H1 (cell line): ENCODE results near the gene RPS3A.

Experiments used
- ASH2L ChIP-seq: fragments of 200-600, 300-600 bp; sonication (generic); IDR thresholded peaks from one replicate; pipeline ENCODE4 v1.7.1; 2017; ENCODE audit warnings: low read length
- CHD2 ChIP-seq: IDR thresholded peaks from 2 replicates; pipeline ENCODE4 v1.6.1; 2012; ENCODE audit warnings: low read length, improper control_type of control experiment
- EP300 ChIP-seq, 2 experiments: IDR thresholded peaks; 1 replicate in 1 of 2; 2 replicates in 1 of 2; pipeline ENCODE4 v1.6.1; 2011 to 2012; ENCODE audit warnings: low read depth in 2 of 2, low read length in 2 of 2, mild to moderate bottlenecking in 2 of 2, borderline replicate concordance in 1 of 2, inconsistent platforms in 1 of 2, moderate library complexity in 1 of 2
- MAFK ChIP-seq: IDR thresholded peaks from 2 replicates; pipeline ENCODE4 v1.6.1; 2012; ENCODE audit warnings: low read depth, mild to moderate bottlenecking, improper control_type of control experiment, low read length
- POLR2A ChIP-seq, 2 experiments: IDR thresholded peaks; 1 replicate in 1 of 2; 2 replicates in 1 of 2; pipeline ENCODE4 v1.6.1; 2011; ENCODE audit warnings: low read depth in 2 of 2, low read length in 2 of 2, mild to moderate bottlenecking in 2 of 2; ENCODE audit errors: control extremely low read depth in 1 of 2
- POLR2AphosphoS5 ChIP-seq: IDR thresholded peaks from 2 replicates; pipeline ENCODE4 v1.6.1; 2011; ENCODE audit warnings: low read depth, low read length
- RAD21 ChIP-seq, 2 experiments: IDR thresholded peaks in 1 of 2; conservative IDR thresholded peaks in 1 of 2; 2 replicates each; pipeline ENCODE4 v1.6.1; 2011; ENCODE audit warnings: low read depth in 2 of 2, low read length in 2 of 2, improper control_type of control experiment in 1 of 2, inconsistent platforms in 1 of 2, mild to moderate bottlenecking in 1 of 2, moderate library complexity in 1 of 2
- RBBP5 ChIP-seq: IDR thresholded peaks from 2 replicates; pipeline ENCODE4 v1.7.1; 2012; ENCODE audit warnings: low read depth, mild to moderate bottlenecking, inconsistent platforms, low read length, moderate library complexity, borderline replicate concordance
- SUZ12 ChIP-seq: fragments of 200-600 bp; sonication (generic); IDR thresholded peaks from 2 replicates; pipeline ENCODE4 v1.6.1; 2012; ENCODE audit warnings: mild to moderate bottlenecking, inconsistent platforms, low read length, moderate library complexity, mixed read lengths
- TBP ChIP-seq: IDR thresholded peaks from 2 replicates; pipeline ENCODE4 v1.6.1; 2011; ENCODE audit warnings: low read depth, low read length, improper control_type of control experiment
- YY1 ChIP-seq: IDR thresholded peaks from 2 replicates; pipeline ENCODE4 v1.6.1; 2011; ENCODE audit warnings: low read depth, mild to moderate bottlenecking, low read length
- TF ChIP-seq, protein P1 (sequence below), 3 experiments: IDR thresholded peaks; 1 replicate in 2 of 3; 2 replicates in 1 of 3; pipeline versions ENCODE4 v1.5.1 to v1.6.1; 2011; ENCODE audit warnings: low read length in 3 of 3, mild to moderate bottlenecking in 3 of 3, inconsistent platforms in 2 of 3, low read depth in 1 of 3, moderate library complexity in 1 of 3; ENCODE audit not compliant: insufficient read depth in 1 of 3; ENCODE audit errors: control extremely low read depth in 1 of 3
- TF ChIP-seq, protein P2 (sequence below): IDR thresholded peaks from 2 replicates; pipeline ENCODE4 v1.6.1; 2012; ENCODE audit warnings: inconsistent platforms

DNA sequence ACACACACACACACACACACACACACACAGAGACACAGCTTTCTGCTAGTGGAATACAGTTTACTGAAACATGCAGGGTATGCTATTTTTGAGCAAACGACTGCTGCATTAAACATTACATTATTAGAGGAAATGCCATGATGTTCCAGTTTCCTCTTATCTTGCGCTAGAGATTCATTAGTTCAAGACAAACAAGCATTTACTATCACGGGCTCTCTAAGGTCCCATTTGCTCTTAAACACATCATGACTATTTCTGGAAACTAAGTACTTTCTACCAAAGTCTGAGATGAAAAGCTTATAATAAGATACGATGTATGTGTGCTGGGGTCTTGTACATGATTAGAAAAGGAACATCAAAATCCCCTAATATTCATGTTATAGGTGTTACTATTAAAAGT, 48.8 kb downstream of the RPS3A start:
- TF ChIP-seq RAD21 (IDR thresholded peaks at IDR 0.05 in 1 of 2, conservative IDR thresholded peaks at IDR 0.05 in 1 of 2; ENCODE audit: low read depth in 2 of 2, low read length in 2 of 2) (no peak), TBP (no peak), RBBP5 (no peak), MAFK (no peak), YY1 (no peak), POLR2AphosphoS5 (no peak), SUZ12 (no peak), CHD2 (no peak), ASH2L (no peak), EP300 (IDR thresholded peaks at IDR 0.05; ENCODE audit: borderline replicate concordance in 1 of 2, low read depth in 2 of 2, low read length in 2 of 2) (no peak), POLR2A (IDR thresholded peaks at IDR 0.05; ENCODE audit: control extremely low read depth in 1 of 2, low read depth in 2 of 2, low read length in 2 of 2) (no peak)
- TF ChIP-seq, protein P1, sequence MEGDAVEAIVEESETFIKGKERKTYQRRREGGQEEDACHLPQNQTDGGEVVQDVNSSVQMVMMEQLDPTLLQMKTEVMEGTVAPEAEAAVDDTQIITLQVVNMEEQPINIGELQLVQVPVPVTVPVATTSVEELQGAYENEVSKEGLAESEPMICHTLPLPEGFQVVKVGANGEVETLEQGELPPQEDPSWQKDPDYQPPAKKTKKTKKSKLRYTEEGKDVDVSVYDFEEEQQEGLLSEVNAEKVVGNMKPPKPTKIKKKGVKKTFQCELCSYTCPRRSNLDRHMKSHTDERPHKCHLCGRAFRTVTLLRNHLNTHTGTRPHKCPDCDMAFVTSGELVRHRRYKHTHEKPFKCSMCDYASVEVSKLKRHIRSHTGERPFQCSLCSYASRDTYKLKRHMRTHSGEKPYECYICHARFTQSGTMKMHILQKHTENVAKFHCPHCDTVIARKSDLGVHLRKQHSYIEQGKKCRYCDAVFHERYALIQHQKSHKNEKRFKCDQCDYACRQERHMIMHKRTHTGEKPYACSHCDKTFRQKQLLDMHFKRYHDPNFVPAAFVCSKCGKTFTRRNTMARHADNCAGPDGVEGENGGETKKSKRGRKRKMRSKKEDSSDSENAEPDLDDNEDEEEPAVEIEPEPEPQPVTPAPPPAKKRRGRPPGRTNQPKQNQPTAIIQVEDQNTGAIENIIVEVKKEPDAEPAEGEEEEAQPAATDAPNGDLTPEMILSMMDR (IDR thresholded peaks at IDR 0.05; ENCODE audit: control extremely low read depth in 1 of 3, insufficient read depth in 1 of 3, low read depth in 1 of 3, low read length in 3 of 3), result no peak
- TF ChIP-seq, protein P2, sequence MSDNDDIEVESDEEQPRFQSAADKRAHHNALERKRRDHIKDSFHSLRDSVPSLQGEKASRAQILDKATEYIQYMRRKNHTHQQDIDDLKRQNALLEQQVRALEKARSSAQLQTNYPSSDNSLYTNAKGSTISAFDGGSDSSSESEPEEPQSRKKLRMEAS, result no peak
